K562 (cell line): ENCODE results near the gene RCE1. TPM values are rescaled to one million over a fixed set of nuclear protein-coding genes. Genes with fewer than 3 reads are reported as not detected.
A peak's percentile ranks its signal among the peaks of the same experiment; 100 is the strongest.

Experiments used
- ATAC-seq: fragments of 200-7000 bp; cut with Tn5 transposase; 3 replicates; pipeline ENCODE4 v1.9.1; 2020; ENCODE audit warnings: moderate library complexity
- BruUV-seq: library from RNA; stranded (reverse); fragments of 400-500 nt; replicated peaks from 2 replicates; lab custom pipeline; 2021; lab: Mats Ljungman, UMichigan
- CTCF ChIA-PET: fragments of 300-600 bp; formaldehyde crosslinking; extraction: SDS; loops from one replicate; lab custom pipeline; 2021; ENCODE audit warnings: low intra/inter-chr PET ratio; lab: Yijun Ruan, JAX
- POLR2A ChIA-PET: fragments of 300-600, 350-650 bp; sonication (Branson Sonifier 250); formaldehyde crosslinking; extraction: SDS; loops from one replicate; lab custom pipeline; 2021; ENCODE audit warnings: antibody characterized with exemption, inconsistent platforms; lab: Yijun Ruan, JAX
- DNase-seq, 4 experiments: peaks; one replicate each; pipeline versions ENCODE4 v3.0.0 to v3.0.0-alpha.2; 2011 to 2018; ENCODE audit warnings: low spot score in 3 of 4, mixed read lengths in 3 of 4; ENCODE audit errors: extremely low read depth in 1 of 4
- FAIRE-seq: peaks from 2 replicates; lab custom pipeline; 2011; peaks lifted over from hg19 to GRCh38; lab: Jason Lieb, UNC
- H2AFZ ChIP-seq: 2 replicates; pipeline ENCODE4 v1.6.0; 2011; ENCODE audit warnings: low read depth, low read length, control low read depth, inconsistent platforms
- H3K27ac ChIP-seq: fragments of 200-600 bp; 3 replicates; pipeline ENCODE4 v1.8.0; 2011; ENCODE audit warnings: low read depth, mild to moderate bottlenecking, control low read depth, inconsistent platforms, low read length, moderate library complexity, mixed read lengths; ENCODE audit errors: extremely low read depth
- H3K27me3 ChIP-seq, 2 experiments: fragments of 300-600 bp in 1 of 2; 2 replicates in 1 of 2; 3 replicates in 1 of 2; pipeline versions ENCODE4 v1.6.0 to v1.8.0; 2011; ENCODE audit warnings: inconsistent platforms in 2 of 2, low read length in 2 of 2, mild to moderate bottlenecking in 1 of 2, mixed read lengths in 1 of 2, moderate library complexity in 1 of 2; ENCODE audit not compliant: control insufficient read depth in 2 of 2, insufficient read depth in 2 of 2
- H3K36me3 ChIP-seq: fragments of 300-600 bp; 3 replicates; pipeline ENCODE4 v1.8.0; 2011; ENCODE audit warnings: mild to moderate bottlenecking, low read length, inconsistent platforms; ENCODE audit not compliant: control insufficient read depth, insufficient read depth
- H3K4me1 ChIP-seq, 2 experiments: fragments of 200-600 bp in 1 of 2; replicated peaks in 1 of 2; 2 replicates in 1 of 2; 3 replicates in 1 of 2; pipeline versions ENCODE4 v1.5.1 to v1.8.0; 2011; ENCODE audit warnings: inconsistent platforms in 2 of 2, low read length in 2 of 2, mild to moderate bottlenecking in 1 of 2, mixed read lengths in 1 of 2, moderate library complexity in 1 of 2; ENCODE audit not compliant: control insufficient read depth in 2 of 2, insufficient read depth in 2 of 2
- H3K4me2 ChIP-seq: 2 replicates; pipeline ENCODE4 v1.6.1; 2011; ENCODE audit warnings: low read length, control low read depth, inconsistent platforms, mixed read lengths; ENCODE audit not compliant: insufficient read depth
- H3K4me3 ChIP-seq: fragments of 200-600 bp; sonication (generic), shearing (Covaris generic); 2 replicates; pipeline ENCODE4 v1.5.1; 2016; ENCODE audit warnings: control low read depth, inconsistent platforms
- H3K79me2 ChIP-seq: fragments of 200-600 bp; 3 replicates; pipeline ENCODE4 v1.8.0; 2011; ENCODE audit warnings: low read length, inconsistent platforms; ENCODE audit not compliant: control insufficient read depth, insufficient read depth
- H3K9ac ChIP-seq, 2 experiments: 2 replicates each; pipeline versions ENCODE4 v1.6.0 to v1.6.1; 2011; ENCODE audit warnings: low read depth in 2 of 2, low read length in 2 of 2, control low read depth in 1 of 2, inconsistent platforms in 1 of 2, mild to moderate bottlenecking in 1 of 2, mixed read lengths in 1 of 2; ENCODE audit not compliant: insufficient read depth in 1 of 2
- H3K9me1 ChIP-seq: one replicate; pipeline ENCODE4 v1.6.0; 2011; ENCODE audit warnings: inconsistent platforms, mild to moderate bottlenecking, low read length, moderate library complexity; ENCODE audit not compliant: control insufficient read depth, insufficient read depth
- H3K9me3 ChIP-seq: replicated peaks from 2 replicates; pipeline ENCODE4 v1.5.1; 2011; ENCODE audit warnings: low read depth, low read length, inconsistent platforms; ENCODE audit not compliant: control insufficient read depth, insufficient read depth
- H4K20me1 ChIP-seq: replicated peaks from 2 replicates; pipeline ENCODE4 v1.6.1; 2011; ENCODE audit warnings: low read length, inconsistent platforms, mixed read lengths; ENCODE audit not compliant: control insufficient read depth, insufficient read depth
- C11orf30 ChIP-seq: fragments of 450-650 bp; IDR thresholded peaks from 2 replicates; pipeline ENCODE4 v1.6.1; 2016; ENCODE audit warnings: low read depth, mild to moderate bottlenecking
- DNMT1 ChIP-seq: fragments of 450-650 bp; IDR thresholded peaks from 2 replicates; pipeline ENCODE4 v1.6.1; 2016; ENCODE audit warnings: antibody characterized with exemption, mild to moderate bottlenecking
- MAFG ChIP-seq: fragments of 450-650 bp; conservative IDR thresholded peaks from 2 replicates; pipeline ENCODE4 v1.6.1; 2016; ENCODE audit warnings: missing genetic modification characterization, missing compliant biosample characterization
- NFIC ChIP-seq: fragments of 450-650 bp; IDR thresholded peaks from 2 replicates; pipeline ENCODE4 v1.6.1; 2017; ENCODE audit warnings: mild to moderate bottlenecking, inconsistent platforms
- PPARD ChIP-seq: fragments of 250-450 bp; sonication (Bioruptor Pico); IDR thresholded peaks from 2 replicates; pipeline ENCODE4 v1.8.0; 2022; ENCODE audit warnings: inconsistent platforms, mild to moderate bottlenecking, moderate library complexity
- ZNF316 ChIP-seq: fragments of 450-650 bp; IDR thresholded peaks from 2 replicates; pipeline ENCODE4 v1.6.1; 2016
- ZNF655 ChIP-seq: fragments of 250-450 bp; sonication (Bioruptor Pico); IDR thresholded peaks from 2 replicates; pipeline ENCODE4 v1.5.0; 2021
- WGBS: fragments of 100-300 bp; shearing (Covaris generic); methylation state at CpG from one replicate; pipeline ENCODE4 v1.1.6; 2016; ENCODE audit warnings: low coverage, mixed read lengths; ENCODE audit not compliant: insufficient coverage; ENCODE audit errors: missing lambda C conversion rate; 5-methylcytosine and 5-hydroxymethylcytosine counted together
- in situ Hi-C: fragments of 300-500 bp; cut with MboI; formaldehyde crosslinking; loops from 4 replicates; pipeline ENCODE4 v1.15.0; 2018; ENCODE audit warnings: inconsistent platforms, mixed read lengths
- intact Hi-C: fragments of 100-400 bp; cut with micrococcal nuclease; formaldehyde crosslinking; loops from 2 replicates; pipeline ENCODE4 v1.14.2; 2022
- polyA plus RNA-seq, 8 experiments: library from polyadenylated mRNA; depleted of rRNA in 4 of 8; stranded (reverse) in 5 of 8; unstranded in 3 of 8; fragments of >200 nt; fragmentation: Nextera tagmentation in 2 of 8; fragmentation: Illumina TruSeq in 1 of 8; extraction: Ambion mirVana in 2 of 8; extraction: Trizol in 1 of 8; gene quantifications; 2 replicates each; pipeline versions ENCODE4 v1.2.1 to v1.2.3, GENCODE V29; 2011 to 2014; ENCODE audit warnings: inconsistent platforms in 1 of 8, missing spikeins in 1 of 8
- total RNA-seq, 7 experiments: library from RNA; depleted of rRNA in 6 of 7; stranded (reverse); fragments of >200 nt in 6 of 7; fragmentation: Illumina TruSeq in 2 of 7; extraction: Trizol in 2 of 7; gene quantifications; 2 replicates each; pipeline versions ENCODE4 v1.2.1 to v1.2.3, GENCODE V29; 2011 to 2021; ENCODE audit warnings: low replicate concordance in 1 of 7

Gene RCE1
- total and polyA plus RNA-seq, 9 of the 15 experiments (the other 6 are each of a cell fraction or from before 2014, with no cell fraction given), result 0.75 to 41.5 (median 15.1) TPM

DNA sequence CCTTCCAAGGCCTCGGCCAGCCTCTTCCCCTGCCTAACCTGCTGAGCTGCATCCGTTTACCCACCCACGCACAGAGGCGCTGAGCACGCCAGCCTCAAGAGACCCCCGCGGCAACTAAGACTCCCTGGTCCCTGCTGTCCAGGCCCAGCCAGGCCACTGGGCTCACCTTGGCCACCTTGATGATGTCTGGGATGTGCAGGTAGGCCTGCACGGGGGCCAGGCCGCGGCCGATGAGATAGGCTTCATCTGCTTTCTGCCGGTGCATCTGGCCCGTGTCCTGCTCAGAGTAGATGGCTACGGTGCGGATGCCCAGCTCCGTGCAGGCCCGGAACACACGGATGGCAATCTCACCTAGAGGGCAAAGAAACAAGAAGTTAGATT, 28.3 kb downstream of the RCE1 start:
- FAIRE-seq (no peak), ATAC-seq (no peak), DNase-seq (no peak)
- in situ Hi-C loops (no loop called here), intact Hi-C loops (no loop called here)
- Histone ChIP-seq H3K9me1 (no peaks in the 10 kb centered on the region), H3K9ac (peak overlapping the region in 1 of 2 experiments; percentile 20; a peak in 1 of 4 replicates), H3K27ac (no peak overlapping the region), H3K4me3 (no peak overlapping the region), H3K4me2 (no peak overlapping the region), H3K79me2 (no peaks in the 10 kb centered on the region), H3K36me3 (peaks cover 20% of the 10 kb centered on the region; the same call in 2 of the 3 replicates), H2AFZ (no peak overlapping the region), H3K27me3 (no peaks in the 10 kb centered on the region), H4K20me1 (0 out of 2 replicates have a peak, but pooled peaks cover 3% of the 10 kb centered on the region), H3K9me3 (no peaks in the 10 kb centered on the region), H3K4me1 (peaks cover 10 to 44% of the 10 kb centered on the region in 2 experiments; a peak in 4 of 5 replicates)
- CTCF ChIA-PET, result no interaction called here
- POLR2A ChIA-PET, result interaction anchor here (0.6 to 1.3 kb wide), 2 partner anchors 105 to 386 kb away, joined by 4 read pairs; no protein-coding TSS in a partner anchor
- no peak for TF ChIP-seq PPARD (CRISPR knock-in tag)
- BruUV-seq, result no TSS peak
- 92% methylated on average over 11 of the region's 18 CpGs for WGBS

- no peak overlapping the region for H3K4me3 ChIP-seq
- ChIA-PET POLR2A (no interaction called here), CTCF (no interaction called here)
- FAIRE-seq, result no peak
- H4K20me1 ChIP-seq, result 0 out of 2 replicates have a peak, but pooled peaks cover 3% of the 10 kb centered on the region
- no peaks in the 10 kb centered on the region for H3K9me3 ChIP-seq
- peaks cover 4 to 35% of the 10 kb centered on the region in 2 experiments; a peak in 4 of 5 replicates for H3K4me1 ChIP-seq
- WGBS, result 44% methylated on average over 6 of the region's 6 CpGs
- no peak for DNase-seq
- peaks cover 18% of the 10 kb centered on the region; the same call in 2 of the 3 replicates for H3K36me3 ChIP-seq
- TF ChIP-seq ZNF655 (CRISPR knock-in tag), result no peak
- TF ChIP-seq DNMT1, result no peak
- TF ChIP-seq ZNF316, result peak; percentile 78
- TF ChIP-seq MAFG (tag), result 0 out of 2 replicates have a peak, but pooled peaks have one; percentile 5
- TF ChIP-seq C11orf30, result peak; percentile 66; the same call in 1 of the 2 replicates
- no peak for TF ChIP-seq NFIC
- no peak overlapping the region for H3K4me2 ChIP-seq
- in situ Hi-C loops (no loop called here), intact Hi-C loops (no loop called here)
- no peak for ATAC-seq
- no peaks in the 10 kb centered on the region for H3K27me3 ChIP-seq
- H2AFZ ChIP-seq, result no peak overlapping the region
- no TSS peak for BruUV-seq
- H3K27ac ChIP-seq, result no peak overlapping the region
- no peaks in the 10 kb centered on the region for H3K79me2 ChIP-seq
- H3K9ac ChIP-seq, result no peak overlapping the region
- H3K9me1 ChIP-seq, result no peaks in the 10 kb centered on the region
Measured at GRCh38 chr11:66874232-66874631, 31.0 kb downstream of the RCE1 start.
